Activated T-helper 9 cell treated with anti-CD3 and anti-CD28 coated beads, Interleukin-2, amount 50 U/mL, for 16 hours (primary cell): ENCODE data around the gene CSTPP1.
"Not testable (repeated sequence)": the region's sequence is repeated elsewhere in the genome, so short reads cannot be mapped to it uniquely, and the experiment has no call there.

Experiments
- DNase-seq: peaks from one replicate; pipeline ENCODE4 v3.0.0-alpha.2; 2020; ENCODE audit warnings: low read depth

The CSTPP1 gene

GRCh38 chr11:46913484-46913883, 23.1 kb upstream of the CSTPP1 start:
- no peak for DNase-seq

- DNase-seq: no peak
These were observed 22.2 kb upstream of the CSTPP1 start for GRCh38 chr11:46914363-46914762.

- DNase-seq: no peak
These were observed 21.7 kb upstream of the CSTPP1 start for GRCh38 chr11:46914910-46915309.

- DNase-seq: no peak
These were observed 20.1 kb upstream of the CSTPP1 start for GRCh38 chr11:46916286-46917108.

GRCh38 chr11:46917109-46917761, 19.3 kb upstream of the CSTPP1 start:
- no peak for DNase-seq

GRCh38 chr11:46917762-46918082, 18.8 kb upstream of the CSTPP1 start:
- no peak for DNase-seq

- DNase-seq: peak; percentile 23
These were observed 18.3 kb upstream of the CSTPP1 start, which contains the start of gene LRP4 for GRCh38 chr11:46918083-46918787. TSS of gene LRP4 (minus strand) at chr11:46918550. CDS start at chr11:46918379, 171 bp downstream.

GRCh38 chr11:46918788-46919513, 17.6 kb upstream of the CSTPP1 start:
- no peak for DNase-seq

- no peak for DNase-seq
These were observed 15.8 kb upstream of the CSTPP1 start for GRCh38 chr11:46920755-46921154.

GRCh38 chr11:46927928-46928327, 8.6 kb upstream of the CSTPP1 start:
- DNase-seq: not testable (repeated sequence)

- DNase-seq: not testable (repeated sequence)
These were observed 7.9 kb upstream of the CSTPP1 start for GRCh38 chr11:46928701-46929100.

- DNase-seq: no peak
These were observed 6.5 kb upstream of the CSTPP1 start for GRCh38 chr11:46930089-46930488.

GRCh38 chr11:46942172-46942571, 5.6 kb downstream of the CSTPP1 start:
- no peak for DNase-seq

GRCh38 chr11:46944356-46945075, 8.0 kb downstream of the CSTPP1 start:
- no peak for DNase-seq

- DNase-seq: no peak
These were observed 11.0 kb downstream of the CSTPP1 start for GRCh38 chr11:46947399-46948077.

- no peak for DNase-seq
These were observed 12.0 kb downstream of the CSTPP1 start for GRCh38 chr11:46948378-46949131.

- DNase-seq: no peak
These were observed 12.7 kb downstream of the CSTPP1 start for GRCh38 chr11:46949297-46949696.

- no peak for DNase-seq
These were observed 15.3 kb downstream of the CSTPP1 start for GRCh38 chr11:46951864-46952263.

GRCh38 chr11:46952553-46952952, 16.0 kb downstream of the CSTPP1 start:
- no peak for DNase-seq

GRCh38 chr11:46953093-46953492, 16.5 kb downstream of the CSTPP1 start:
- no peak for DNase-seq
